HG03469 (cell line): Measurements from ENCODE around the gene ABHD8.

Experiments
- ATAC-seq: cut with Tn5 transposase; IDR thresholded peaks from one replicate; pipeline ENCODE4 v1.9.1; 2021; ENCODE audit warnings: mild to moderate bottlenecking, moderate library complexity, moderate number of reproducible peaks; ENCODE audit not compliant: unreplicated experiment

ABHD8 gene

DNA sequence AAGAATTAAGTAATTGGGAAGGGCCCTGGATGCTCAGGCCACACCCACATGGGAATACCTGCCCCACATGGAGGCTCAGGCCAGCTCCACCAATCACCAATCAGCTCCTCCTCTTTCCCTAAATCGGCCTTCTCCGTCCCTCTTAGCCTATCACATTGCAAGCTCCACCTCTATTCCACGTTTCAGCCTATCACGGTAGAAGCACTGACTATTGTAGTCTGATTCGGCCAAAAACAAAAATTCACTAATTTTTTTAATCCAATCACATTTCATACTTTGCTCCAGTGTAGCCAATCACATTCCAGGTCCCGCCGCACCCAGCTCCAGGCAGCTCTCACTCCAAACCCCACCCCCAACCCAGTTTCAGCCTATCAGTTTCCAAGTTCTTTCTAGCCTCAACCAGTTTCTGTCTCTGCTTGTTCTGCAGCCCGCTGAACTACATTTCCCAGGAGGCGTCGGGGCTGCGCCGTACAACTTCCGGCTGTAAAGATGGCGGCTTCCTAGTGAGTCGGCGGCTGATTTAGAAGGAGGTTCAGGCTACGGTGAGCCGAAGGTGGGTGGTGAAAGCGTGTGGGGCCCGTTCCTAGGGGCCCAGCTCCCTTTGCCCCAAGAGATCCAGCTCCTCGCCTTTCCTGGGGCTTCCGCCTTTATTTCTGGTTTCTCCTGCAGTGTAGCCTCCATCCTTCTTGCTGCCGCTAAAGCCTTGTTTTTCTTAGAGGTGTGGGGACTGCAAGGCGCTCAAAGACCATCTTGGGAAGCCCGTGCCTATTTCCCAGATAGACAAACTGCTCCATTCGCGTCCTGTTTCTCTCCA, 36.0 kb downstream of the ABHD8 start, which contains the start of gene BABAM1:
BABAM1 (plus strand) TSS at position 469 of the 814 bp plus-strand sequence. CDS start 1,364 bp downstream, outside the sequence.
- peak; percentile 82 for ATAC-seq

DNA sequence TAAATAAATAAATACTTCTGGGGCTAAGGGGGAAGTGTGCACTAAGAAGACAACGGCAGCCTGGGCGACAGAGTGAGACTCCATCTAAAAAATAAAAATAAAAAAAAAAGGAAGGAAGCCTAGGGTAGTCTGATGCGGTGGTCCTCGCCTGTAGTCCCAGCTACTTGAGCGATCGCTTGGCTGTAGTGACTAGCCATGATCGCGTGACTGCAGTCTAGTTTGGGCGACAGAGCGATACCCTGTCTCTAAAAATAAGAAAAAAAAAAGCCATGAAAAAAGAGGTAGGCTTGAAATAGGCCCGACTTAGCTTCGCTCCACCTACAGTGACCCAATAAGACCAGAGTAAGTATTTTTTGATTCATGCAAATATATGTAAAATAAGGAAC, 36.6 kb downstream of the ABHD8 start:
- ATAC-seq = peak; percentile 17

DNA sequence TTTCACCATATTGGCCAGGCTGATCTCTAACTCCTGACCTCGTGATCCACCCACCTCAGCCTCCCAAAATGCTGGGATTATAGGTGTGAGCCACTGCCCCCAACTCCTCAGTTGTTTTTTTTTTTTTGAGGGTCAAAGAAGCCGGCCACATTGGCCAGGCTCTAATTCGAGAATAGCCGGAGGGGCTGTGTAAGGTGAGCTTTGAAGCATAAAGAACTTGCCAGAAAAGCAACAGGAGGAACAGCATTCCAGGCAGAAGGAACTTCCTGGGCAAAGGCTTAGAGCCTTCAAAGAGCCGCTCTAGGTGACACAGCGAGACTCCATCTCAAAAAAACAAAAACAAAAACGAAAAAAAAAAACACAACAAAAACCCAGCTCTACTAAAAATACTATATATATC, 37.2 kb downstream of the ABHD8 start:
- no peak for ATAC-seq

DNA sequence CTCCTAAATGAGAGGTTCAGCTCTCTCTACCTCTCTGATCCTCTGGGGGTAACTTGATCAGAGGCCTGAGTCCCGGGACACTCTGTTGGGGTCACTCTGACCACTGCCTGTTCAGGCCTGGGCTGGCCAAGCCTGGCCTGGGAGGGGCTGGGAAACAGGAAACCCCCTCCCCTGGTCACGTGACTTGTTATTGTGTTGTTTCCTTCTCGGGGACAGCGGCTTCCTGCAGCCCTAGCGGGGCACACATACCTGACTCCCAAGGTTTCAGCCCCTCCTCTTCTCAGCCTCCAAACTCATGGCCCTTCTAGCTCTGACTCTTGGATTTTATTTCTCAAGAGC, 38.6 kb downstream of the ABHD8 start, which contains the start of gene USHBP1:
USHBP1 (minus strand) TSS at position 105 of the 339 bp plus-strand sequence. CDS start 446 bp downstream, outside the sequence.
- ATAC-seq = no peak

DNA sequence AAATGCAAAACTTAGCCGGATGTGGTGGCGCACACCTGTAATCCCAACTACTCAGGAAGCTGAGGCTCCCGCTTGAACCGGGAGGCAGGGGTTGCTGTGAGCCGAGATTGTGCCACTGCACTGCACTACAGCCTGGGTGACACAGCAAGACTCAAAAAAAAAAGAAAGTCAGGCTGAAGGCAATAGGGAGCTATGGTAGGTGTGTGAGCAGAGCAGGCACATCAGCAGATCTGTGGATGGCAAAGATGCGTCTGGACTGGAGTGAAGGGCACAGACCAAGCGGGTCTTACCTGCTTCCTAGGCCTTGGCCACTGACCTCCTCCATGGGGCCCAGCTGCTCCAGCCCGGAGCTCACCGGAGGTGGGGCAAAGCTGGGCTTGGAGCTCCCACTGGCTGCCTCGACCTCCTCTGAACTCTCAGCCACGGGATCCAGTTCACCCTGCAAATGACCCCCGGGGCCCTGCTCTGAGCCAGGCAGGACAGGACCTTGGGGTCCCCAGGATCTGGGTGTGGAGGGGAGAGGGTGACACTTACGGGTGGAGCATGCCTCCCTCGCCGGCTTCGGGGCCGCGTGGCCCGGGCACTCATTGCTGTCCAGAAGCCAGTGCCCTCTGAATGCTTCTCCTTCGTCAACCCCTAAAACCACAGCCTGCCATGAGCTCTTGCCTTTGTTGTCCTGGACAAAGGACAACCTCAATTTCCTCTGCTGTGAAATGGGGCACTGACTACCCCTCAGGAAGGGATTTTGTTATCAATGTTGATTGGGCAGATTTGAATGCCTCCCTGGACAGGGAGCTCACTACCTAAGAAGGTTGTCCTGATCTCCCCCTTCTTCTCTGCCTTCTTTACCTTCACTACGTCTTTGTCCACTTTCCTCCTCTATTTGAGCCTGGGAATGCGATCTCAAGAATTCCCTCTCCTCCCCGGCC, 39.2 kb downstream of the ABHD8 start:
- no peak for ATAC-seq

DNA sequence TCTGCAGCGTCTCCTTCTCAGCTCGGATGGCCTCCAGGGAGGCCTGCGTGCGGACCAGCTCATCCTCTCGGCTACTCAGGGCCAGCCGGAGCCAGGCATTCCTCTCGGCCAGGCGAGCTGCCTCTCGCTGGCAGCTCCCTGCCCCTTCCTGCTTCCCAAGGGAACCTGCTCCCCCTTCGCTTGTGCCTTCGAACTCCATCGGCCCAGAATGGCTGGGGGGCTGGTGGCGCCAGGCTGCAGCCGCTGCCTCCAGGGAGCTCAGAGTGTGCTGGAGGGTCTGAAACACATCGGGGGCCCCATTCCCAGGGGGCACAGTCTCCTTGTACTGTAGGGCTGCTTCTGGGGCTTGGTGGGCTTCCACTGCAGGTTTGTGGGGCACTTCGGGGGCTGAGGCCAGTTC, 40.7 kb downstream of the ABHD8 start:
- ATAC-seq = no peak

DNA sequence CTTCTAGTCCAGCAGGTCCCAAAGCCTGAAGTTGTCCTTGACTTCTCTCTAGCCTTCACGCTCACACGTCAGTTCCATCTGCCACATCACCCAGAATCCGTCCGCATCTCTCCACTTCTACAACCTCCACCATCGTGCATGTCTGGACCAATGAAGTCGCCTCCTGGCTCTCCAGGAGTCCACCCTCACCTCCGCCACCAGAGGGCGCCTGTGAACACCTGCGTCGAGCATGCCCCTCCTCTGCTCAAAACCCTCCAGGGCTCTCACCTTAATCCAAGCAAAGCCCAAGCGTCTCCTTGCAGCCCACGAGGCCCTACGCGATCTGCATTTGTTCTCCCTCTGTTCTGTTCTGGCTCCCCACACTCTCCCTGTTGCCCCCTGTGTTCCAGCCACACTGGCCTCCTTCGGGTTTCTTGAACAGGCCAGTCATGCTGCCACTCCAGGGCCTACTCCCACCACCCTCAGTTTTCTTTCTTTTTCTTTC, 42.3 kb downstream of the ABHD8 start:
- peak; percentile 65 for ATAC-seq

DNA sequence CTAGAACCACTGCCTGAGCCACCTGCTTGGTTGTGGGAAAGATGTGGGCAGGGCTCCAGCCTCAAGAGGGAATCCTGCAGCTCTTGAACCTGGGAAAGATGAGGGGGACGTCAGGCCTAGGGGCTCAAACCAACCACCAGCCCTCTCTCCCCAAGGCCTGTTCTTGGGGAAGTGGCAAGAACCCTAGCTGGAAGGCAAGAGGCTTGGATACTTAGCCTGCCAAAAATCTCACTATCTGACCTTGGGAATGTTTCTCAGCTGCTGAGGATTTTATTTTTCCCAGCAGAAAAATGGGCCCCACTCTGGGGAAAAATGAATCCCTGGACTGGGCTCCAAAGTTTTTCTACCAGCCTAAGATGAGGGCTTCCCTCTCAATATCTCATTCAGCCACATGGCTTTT, 43.3 kb downstream of the ABHD8 start:
- no peak for ATAC-seq

DNA sequence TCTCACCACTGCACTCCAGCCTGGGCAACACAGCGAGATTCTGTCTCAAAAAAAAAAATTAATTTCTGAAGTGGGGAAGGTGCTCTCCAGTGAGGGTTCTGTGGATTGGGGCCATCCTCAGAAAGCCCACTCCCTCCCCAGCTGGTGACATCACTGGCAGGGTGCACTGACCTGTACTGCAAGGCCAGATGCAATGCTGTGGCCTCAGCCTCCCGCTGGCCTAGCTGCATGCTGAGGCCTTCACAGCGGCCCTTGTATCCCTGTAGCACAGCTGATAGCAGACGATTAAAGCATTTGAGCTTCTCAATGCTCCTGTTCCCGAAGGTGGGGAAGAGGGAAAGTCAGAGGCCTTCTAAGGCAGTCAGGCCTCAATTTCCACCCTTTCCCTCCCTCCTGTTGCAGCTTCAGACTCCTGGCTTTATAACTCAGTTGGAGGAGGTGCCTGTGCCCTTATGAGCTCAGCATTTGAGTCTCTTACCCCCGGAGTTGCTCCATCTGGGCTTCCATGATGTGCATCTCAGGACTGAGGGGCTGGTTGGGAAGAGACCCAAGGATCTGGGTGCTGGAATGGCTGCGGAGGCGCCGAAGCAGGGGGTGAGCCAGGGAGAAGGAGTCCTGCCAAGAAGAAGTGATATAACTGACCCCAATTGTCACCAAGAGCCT, 44.0 kb downstream of the ABHD8 start:
- no peak for ATAC-seq

DNA sequence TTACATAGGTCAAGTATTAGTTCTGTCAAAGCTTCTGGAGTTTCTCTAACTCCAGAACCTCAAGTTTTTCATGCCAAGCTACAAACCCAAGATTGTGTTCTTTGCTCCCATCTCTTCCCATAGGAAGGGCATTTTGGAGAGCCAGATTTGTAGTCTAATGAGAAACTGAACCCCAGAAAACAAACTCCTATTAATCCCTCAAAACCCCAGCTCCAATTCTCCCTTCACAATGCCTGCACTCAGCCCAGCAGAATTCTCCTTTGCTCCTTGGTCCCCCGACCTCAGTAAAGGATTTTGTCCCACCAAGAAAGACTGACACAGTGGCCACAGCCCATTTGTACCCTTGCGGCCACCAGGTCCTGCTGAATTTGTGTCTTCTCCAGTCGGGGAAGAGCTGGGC, 47.1 kb downstream of the ABHD8 start:
- no peak for ATAC-seq

DNA sequence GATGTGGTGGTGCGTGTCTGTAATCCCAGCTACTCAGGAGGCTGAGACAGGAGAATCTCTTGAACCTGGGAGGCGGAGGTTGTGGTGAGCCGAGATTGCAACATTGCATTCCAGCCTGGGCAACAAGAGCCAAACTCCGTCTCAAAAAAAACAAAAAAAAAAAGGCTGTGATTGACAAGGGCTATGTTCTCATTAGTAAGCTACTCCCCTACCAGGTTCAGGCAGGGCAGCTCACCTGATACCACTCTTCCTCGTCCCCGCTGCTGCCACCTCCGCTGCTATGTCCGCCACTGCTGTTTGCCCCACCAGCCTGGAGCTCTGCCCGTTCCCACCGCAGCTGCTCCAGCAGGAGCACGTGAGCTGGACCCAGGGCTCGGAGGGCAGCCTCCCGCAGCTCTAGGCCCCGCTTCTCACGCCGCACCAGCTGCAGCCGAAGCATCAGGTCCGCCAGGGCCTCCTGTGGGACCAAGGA, 48.0 kb downstream of the ABHD8 start:
- no peak for ATAC-seq

DNA sequence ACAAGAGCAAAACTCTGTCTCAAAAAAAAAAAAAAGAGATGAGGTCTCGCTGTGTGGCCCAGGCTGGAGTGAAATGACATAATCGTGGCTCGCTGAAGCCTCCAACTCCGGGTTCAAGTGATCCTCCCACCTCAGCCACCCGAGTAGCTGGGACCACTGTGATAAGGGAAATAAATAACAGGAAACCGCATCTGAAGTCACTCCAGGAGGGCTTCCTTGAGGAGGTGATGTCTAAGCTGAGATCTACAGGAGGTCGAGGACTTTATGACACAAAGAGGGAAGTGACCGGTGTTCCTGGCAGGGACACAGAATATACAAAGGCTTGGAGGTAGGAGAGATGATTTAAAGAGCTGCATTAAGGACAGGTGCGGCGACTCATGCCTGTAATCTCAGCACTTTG, 48.6 kb downstream of the ABHD8 start:
- no peak for ATAC-seq

DNA sequence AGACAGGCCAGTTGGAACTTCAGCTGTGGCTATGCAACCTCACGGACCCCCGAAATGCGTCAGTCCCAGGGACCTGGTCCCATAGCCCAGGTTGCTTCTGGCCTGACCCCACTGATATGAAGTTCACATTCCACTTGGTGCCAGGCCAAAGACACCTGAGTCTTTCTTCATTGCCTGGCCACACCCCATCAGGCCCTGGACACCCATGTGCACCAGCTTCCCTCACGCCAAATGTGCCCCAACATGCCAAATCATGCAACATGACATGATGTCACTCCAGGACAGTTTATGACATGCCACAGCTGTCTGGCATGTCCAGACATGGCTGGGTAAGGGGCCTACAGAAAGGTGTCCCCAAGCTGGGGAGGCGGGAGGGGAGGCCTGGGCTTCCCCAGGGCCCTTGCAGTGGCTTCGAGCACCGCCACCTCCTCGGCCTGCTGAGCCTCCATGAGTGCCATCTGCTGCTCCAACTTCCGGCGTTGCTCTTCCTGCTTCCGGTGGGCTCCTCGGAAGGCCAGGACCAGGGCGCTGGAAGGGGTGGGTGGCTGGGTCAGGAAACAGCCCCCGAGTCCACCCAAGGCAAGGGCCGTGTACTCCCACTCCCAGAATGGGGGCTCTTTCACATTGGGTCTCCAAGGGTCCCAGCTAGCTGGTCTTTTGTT, 53.2 kb downstream of the ABHD8 start:
- no peak for ATAC-seq

DNA sequence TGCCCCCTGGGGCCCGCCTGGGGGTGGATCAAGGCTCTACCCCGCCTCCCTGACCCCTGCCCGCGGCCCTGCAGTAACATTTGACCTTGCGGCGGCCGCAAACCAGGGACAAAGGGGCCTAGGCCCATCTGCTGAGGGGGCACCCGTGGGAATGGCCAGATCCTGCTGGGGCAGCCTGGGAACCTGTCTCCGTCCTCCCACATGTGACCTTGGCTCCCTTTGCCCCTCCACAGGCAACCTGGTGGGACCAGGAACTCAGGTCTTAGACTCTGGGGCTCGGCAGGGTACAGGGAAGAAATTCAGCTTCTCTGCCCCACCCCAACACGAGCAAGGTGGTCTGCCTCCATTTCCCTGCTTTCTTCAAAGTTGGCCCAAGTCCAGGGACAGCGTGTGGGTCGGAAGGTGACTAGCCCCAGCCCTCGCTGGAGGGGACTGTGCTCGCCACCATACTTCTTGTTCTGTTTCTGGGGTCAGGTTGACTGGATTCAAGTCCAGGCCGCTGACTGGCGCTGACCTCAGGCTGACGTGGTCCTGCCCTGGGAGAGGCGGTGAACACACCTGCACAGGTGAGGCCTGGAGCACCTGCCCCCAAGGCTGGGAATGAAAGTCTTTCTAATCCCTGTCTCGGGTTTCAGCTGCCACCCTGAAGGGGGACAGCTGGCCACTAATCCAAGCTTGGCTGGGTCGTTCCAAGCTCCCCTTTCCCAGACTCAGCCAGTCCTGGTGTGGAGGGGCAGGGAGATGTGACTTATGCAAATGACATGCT, 55.0 kb downstream of the ABHD8 start:
- ATAC-seq = no peak

DNA sequence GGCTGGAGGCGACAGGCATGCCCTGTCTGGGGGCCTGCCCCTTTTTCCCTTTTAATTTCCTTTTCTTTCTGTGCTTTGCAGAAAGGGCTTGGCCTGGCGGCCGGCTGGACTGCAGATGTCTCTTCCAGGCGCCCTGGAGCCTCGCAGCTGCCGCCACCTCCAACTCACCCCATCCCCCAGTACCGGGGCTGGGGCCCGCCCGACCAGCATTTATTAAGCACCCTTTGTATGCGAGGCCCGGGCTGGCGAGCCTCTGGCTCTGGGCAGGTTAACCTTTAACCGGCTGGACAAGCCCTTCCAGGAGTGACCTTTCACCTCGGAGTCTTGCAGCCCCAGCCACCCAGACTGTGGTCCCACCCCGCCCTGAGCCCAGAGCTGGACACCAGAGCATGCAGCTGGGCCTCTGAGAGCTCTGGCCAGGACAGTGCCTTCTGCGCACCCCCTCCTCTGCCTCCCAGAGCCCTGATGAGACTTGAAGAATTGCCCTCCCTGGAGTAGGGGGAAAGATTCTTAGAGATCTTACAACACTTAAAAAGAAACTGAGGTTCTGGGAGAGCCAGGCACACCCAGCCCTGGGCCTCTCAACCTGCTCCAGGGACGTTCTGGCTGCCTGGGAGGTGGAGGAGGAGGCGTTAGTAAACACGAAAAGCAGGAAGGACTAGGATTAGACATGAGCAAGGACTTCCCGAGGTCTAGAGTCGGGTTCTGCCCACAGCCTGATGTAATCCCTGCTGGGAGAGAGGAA, 56.4 kb downstream of the ABHD8 start:
- ATAC-seq = no peak

DNA sequence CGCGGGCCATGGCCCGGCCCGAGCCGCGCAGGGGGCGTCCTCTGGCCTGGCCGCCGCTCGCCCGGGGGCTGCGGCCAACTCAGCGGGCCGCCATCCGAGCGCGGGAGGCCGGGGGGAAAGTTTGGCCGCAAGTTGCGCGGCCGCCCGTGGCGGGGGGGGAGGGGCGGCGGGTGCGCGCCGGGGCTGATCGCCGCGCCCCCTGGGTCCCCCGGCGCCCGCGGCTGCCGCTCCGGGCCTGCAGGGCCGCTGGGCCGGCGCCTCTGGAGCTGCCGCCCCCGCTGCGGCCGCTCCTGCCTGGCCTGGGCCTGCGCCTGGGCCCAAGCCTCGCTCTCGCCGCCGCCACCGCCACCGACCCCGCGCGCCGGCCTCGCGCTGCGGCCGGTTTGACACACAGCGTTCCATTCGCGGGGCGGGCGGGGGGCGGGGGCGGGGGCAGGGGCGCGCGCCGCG, 57.7 kb downstream of the ABHD8 start, which contains the start of gene NR2F6:
NR2F6 (minus strand) TSS at position 385 of the 450 bp plus-strand sequence. CDS start 699 bp downstream, outside the sequence.
- ATAC-seq = no peak

DNA sequence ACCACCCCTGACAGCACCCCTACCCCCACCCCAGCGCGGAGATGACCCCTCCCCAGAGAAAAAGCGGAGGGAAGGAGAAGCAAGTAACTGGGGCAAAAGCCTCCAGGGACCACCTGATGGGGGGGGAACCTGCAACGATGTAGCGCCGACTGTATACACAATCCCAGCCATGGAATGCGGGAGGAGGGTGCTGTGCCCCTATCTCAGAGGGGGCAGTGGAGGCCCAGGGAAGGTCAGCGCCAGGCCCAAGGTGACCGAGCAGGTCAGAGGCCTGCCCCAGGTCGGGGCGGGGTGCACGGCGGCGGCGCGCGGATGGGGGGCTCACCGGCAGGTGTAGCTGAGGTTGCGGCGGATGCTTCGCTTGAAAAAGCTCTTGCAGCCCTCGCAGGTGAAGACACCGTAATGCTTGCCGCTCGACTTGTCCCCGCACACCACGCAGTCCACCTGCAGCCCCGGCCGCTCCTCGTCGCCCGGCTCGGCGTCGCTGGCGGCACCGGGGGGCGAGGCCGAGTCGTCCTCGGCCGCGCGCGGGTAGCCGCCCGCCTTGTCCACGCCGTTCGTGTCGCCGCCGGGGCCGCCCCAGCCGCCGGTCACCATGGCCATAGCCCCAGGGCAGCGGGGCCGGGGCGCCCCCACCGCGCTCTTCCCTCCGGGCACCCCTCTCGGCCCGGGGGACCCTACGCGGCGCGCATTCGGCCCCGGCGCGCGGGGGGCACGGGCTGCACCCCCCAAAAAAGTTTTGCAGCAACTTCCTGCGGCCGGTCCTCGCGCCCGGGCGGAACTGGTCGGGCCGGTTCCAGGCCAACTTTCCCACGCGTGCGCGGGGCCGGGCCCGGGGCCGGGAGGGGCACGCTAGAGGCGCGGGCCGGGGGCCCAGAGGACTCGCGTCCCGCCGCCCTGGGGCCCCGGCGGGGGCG, 58.3 kb downstream of the ABHD8 start:
- ATAC-seq = no peak
